CD14-positive monocyte (primary cell): ENCODE results near the gene NFE2L1. TPM values are rescaled to one million over a fixed set of nuclear protein-coding genes. Genes with fewer than 3 reads are reported as not detected.
A peak's percentile ranks its signal among the peaks of the same experiment; 100 is the strongest.

Experiments used
- DNase-seq, 3 donors: peaks; one replicate each; pipeline ENCODE4 v3.0.0-alpha.2; 2011 to 2022
- H2AFZ ChIP-seq: 2 replicates; pipeline ENCODE4 v1.6.0; 2012; ENCODE audit warnings: mild to moderate bottlenecking, low read depth, low read length, inconsistent platforms; ENCODE audit not compliant: insufficient read depth, poor library complexity, severe bottlenecking
- H3K27ac ChIP-seq, 2 donors: 1 replicate in 1 of 2; 2 replicates in 1 of 2; pipeline ENCODE4 v1.5.1; 2012 to 2013; ENCODE audit warnings: low read length in 2 of 2, control low read depth in 1 of 2, inconsistent platforms in 1 of 2, low read depth in 1 of 2, mild to moderate bottlenecking in 1 of 2
- H3K27me3 ChIP-seq, 2 donors: one replicate each; pipeline versions ENCODE4 v1.6.0 to v1.6.1; 2011 to 2013; ENCODE audit warnings: low read length in 2 of 2; ENCODE audit not compliant: control insufficient read depth in 2 of 2, insufficient read depth in 2 of 2
- H3K36me3 ChIP-seq, 2 donors: replicated peaks in 1 of 2; 1 replicate in 1 of 2; 2 replicates in 1 of 2; pipeline versions ENCODE4 v1.5.1 to v1.6.1; 2012 to 2013; ENCODE audit warnings: low read length in 2 of 2, control low read depth in 1 of 2, inconsistent platforms in 1 of 2, mild to moderate bottlenecking in 1 of 2; ENCODE audit not compliant: insufficient read depth in 2 of 2, control insufficient read depth in 1 of 2
- H3K4me1 ChIP-seq, 2 donors: 1 replicate in 1 of 2; 2 replicates in 1 of 2; pipeline versions ENCODE4 v1.5.1 to v1.6.1; 2012 to 2013; ENCODE audit warnings: low read length in 2 of 2, control low read depth in 1 of 2, inconsistent platforms in 1 of 2, mild to moderate bottlenecking in 1 of 2, moderate library complexity in 1 of 2; ENCODE audit not compliant: insufficient read depth in 2 of 2, control insufficient read depth in 1 of 2
- H3K4me2 ChIP-seq: replicated peaks from 2 replicates; pipeline ENCODE3; 2012; ENCODE audit warnings: low read length, moderate library complexity, mild to moderate bottlenecking; ENCODE audit not compliant: poor library complexity, severe bottlenecking; ENCODE audit errors: extremely low read depth
- H3K4me3 ChIP-seq, 3 experiments: fragments of 200-600 bp in 1 of 3; sonication (generic) in 1 of 3; replicated peaks in 1 of 3; 1 replicate in 2 of 3; 2 replicates in 1 of 3; pipeline ENCODE4 v1.5.1; 2011 to 2013; ENCODE audit warnings: low read length in 3 of 3, mild to moderate bottlenecking in 3 of 3, control low read depth in 2 of 3, low read depth in 2 of 3, inconsistent platforms in 1 of 3, moderate library complexity in 1 of 3
- H3K79me2 ChIP-seq: 2 replicates; pipeline ENCODE4 v1.6.0; 2012; ENCODE audit warnings: mild to moderate bottlenecking, control low read depth, inconsistent platforms, low read length, moderate library complexity; ENCODE audit not compliant: insufficient read depth
- H3K9ac ChIP-seq: 2 replicates; pipeline ENCODE4 v1.6.0; 2017; ENCODE audit warnings: low read length, mild to moderate bottlenecking; ENCODE audit not compliant: insufficient read depth, poor library complexity, severe bottlenecking
- H3K9me3 ChIP-seq, 2 donors: replicated peaks in 1 of 2; 1 replicate in 1 of 2; 2 replicates in 1 of 2; pipeline versions ENCODE4 v1.5.1 to v1.6.1; 2012 to 2013; ENCODE audit warnings: low read length in 2 of 2, control low read depth in 1 of 2; ENCODE audit not compliant: control insufficient read depth in 1 of 2, insufficient read depth in 1 of 2
- H4K20me1 ChIP-seq: 2 replicates; pipeline ENCODE4 v1.6.0; 2012; ENCODE audit warnings: mild to moderate bottlenecking, low read length, control low read depth, moderate library complexity; ENCODE audit not compliant: insufficient read depth
- H3K27ac Mint-ChIP-seq, 7 donors: one replicate each; pipeline ENCODE4 v1.8.0; 2020; ENCODE audit warnings: mild to moderate bottlenecking in 7 of 7, mixed read lengths in 7 of 7, moderate library complexity in 6 of 7, inconsistent platforms in 2 of 7
- H3K27me3 Mint-ChIP-seq, 3 donors: one replicate each; pipeline ENCODE4 v1.8.0; 2021 to 2022; ENCODE audit warnings: low read depth in 3 of 3, mild to moderate bottlenecking in 3 of 3, mixed read lengths in 3 of 3, moderate library complexity in 3 of 3, inconsistent platforms in 1 of 3
- H3K36me3 Mint-ChIP-seq, 2 donors: one replicate each; pipeline ENCODE4 v1.8.0; 2020; ENCODE audit warnings: mixed read lengths in 2 of 2, inconsistent platforms in 1 of 2, mild to moderate bottlenecking in 1 of 2
- H3K4me1 Mint-ChIP-seq: one replicate; pipeline ENCODE4 v1.8.0; 2020; ENCODE audit warnings: mild to moderate bottlenecking, mixed read lengths
- H3K4me3 Mint-ChIP-seq, 2 donors: one replicate each; pipeline ENCODE4 v1.8.0; 2020; ENCODE audit warnings: mild to moderate bottlenecking in 2 of 2, mixed read lengths in 2 of 2, moderate library complexity in 1 of 2
- H3K9me3 Mint-ChIP-seq, 7 donors: one replicate each; pipeline ENCODE4 v1.8.0; 2020 to 2022; ENCODE audit warnings: mixed read lengths in 7 of 7, mild to moderate bottlenecking in 6 of 7, moderate library complexity in 6 of 7, inconsistent platforms in 2 of 7
- CTCF ChIP-seq: fragments of 200-600 bp; IDR thresholded peaks from one replicate; pipeline ENCODE4 v1.8.0; 2022; ENCODE audit warnings: antibody characterized with exemption, mild to moderate bottlenecking
- WGBS: methylation state at CpG from one replicate; pipeline ENCODE4 v1.1.5; 2013; ENCODE audit warnings: missing lambda C conversion rate; ENCODE audit not compliant: insufficient coverage; 5-methylcytosine and 5-hydroxymethylcytosine counted together
- intact Hi-C, 2 donors: fragments of 100-400 bp; cut with micrococcal nuclease; formaldehyde crosslinking; loops; one replicate each; pipeline versions ENCODE4 v1.15.0 to v1.15.1; 2023
- polyA plus RNA-seq, 3 donors: library from polyadenylated mRNA; depleted of rRNA in 1 of 3; unstranded in 2 of 3; stranded (reverse) in 1 of 3; fragments of 300-500 nt in 2 of 3; fragments of >200 nt in 1 of 3; fragmentation: Illumina TruSeq in 2 of 3; gene quantifications; 1 replicate in 2 of 3; 2 replicates in 1 of 3; pipeline ENCODE4 v1.2.3, GENCODE V29; 2012 to 2021

NFE2L1 gene
- polyA plus RNA-seq, 3 donors: 2.8 to 27.0 (median 7.1) TPM

DNA sequence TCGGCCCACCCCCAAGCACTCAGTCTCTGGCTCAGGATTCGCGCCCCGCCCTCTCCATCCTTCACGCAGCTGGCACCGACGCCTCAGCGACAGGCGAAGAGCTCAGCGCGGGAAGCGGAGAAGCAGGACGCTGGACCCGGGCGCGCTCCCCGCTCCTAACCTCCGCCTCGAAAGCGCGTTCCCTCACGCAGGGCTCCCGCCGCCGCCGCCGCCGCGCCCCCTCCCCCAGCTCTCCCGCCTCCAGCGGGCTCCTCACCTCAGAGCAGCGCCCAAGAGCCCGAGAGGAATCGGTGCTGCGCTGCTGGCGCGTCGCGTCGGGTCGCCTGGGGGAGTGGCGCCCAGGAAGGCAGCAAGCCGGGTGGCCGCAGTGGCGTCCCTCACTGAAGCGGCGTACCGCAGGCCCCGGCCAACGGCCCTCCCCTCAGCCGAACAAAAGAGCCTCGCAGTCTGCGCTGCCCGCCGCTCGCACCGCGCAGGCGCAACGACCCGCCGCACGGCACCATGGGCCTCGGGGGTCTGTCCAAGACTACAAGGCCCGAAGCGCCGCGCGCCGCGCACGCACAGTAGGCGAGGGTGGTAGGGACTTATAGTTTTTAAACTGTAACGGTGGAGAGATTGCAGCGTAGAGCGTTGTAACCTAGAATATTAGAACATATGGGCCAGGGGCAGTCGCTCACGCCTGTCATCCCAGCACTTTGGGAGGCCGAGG is 53.0 kb downstream of the NFE2L1 start, which contains the start of gene CBX1:
CBX1 (minus strand) TSS at position 467 of the 709 bp plus-strand sequence. CDS start 24,474 bp downstream, outside the sequence.
- H2AFZ ChIP-seq: peak within 1 kb of the TSS; percentile 91
- intact Hi-C loops: loop anchor here in 1 of 2 donors (5.0 to 10.0 kb wide), 2 partner anchors 54 to 126 kb away; partner anchors contain the start of genes CDK5RAP3 and NFE2L1
- H3K4me3 Mint-ChIP-seq: peak within 1 kb of the TSS; percentile 89 to 94
- peak; percentile 79 to 86 (median 83) for DNase-seq
- TF ChIP-seq CTCF: no peak
- peaks cover 2 to 4% of the 10 kb centered on the region in 2 donors for H3K36me3 Mint-ChIP-seq
- peaks cover 0 to 6% of the 10 kb centered on the region in 2 donors for H3K9me3 ChIP-seq
- H3K36me3 ChIP-seq: no peaks in the 10 kb centered on the region
- WGBS: under 1% methylated on average over 78 of the region's 79 CpGs
- H4K20me1 ChIP-seq: peaks cover 28% of the 10 kb centered on the region
- peaks cover 41% of the 10 kb centered on the region for H3K4me1 Mint-ChIP-seq
- no peaks in the 10 kb centered on the region for H3K27me3 ChIP-seq
- peaks cover 35 to 46% of the 10 kb centered on the region in 2 donors for H3K4me1 ChIP-seq
- H3K79me2 ChIP-seq: peaks cover 50% of the 10 kb centered on the region
- H3K27ac Mint-ChIP-seq: peak within 1 kb of the TSS; percentile 64 to 87 (median 85)
- H3K27ac ChIP-seq: peak within 1 kb of the TSS; percentile 39 to 61
- peak within 1 kb of the TSS; percentile 97 for H3K4me2 ChIP-seq
- peak within 1 kb of the TSS; percentile 62 to 86 (median 72) for H3K4me3 ChIP-seq
- H3K9me3 Mint-ChIP-seq: peaks cover 0 to 13% (median 7%) of the 10 kb centered on the region in 7 donors
- peak within 1 kb of the TSS; percentile 69 for H3K9ac ChIP-seq
- H3K27me3 Mint-ChIP-seq: peaks cover 0 to 6% (median 0%) of the 10 kb centered on the region in 3 donors

DNA sequence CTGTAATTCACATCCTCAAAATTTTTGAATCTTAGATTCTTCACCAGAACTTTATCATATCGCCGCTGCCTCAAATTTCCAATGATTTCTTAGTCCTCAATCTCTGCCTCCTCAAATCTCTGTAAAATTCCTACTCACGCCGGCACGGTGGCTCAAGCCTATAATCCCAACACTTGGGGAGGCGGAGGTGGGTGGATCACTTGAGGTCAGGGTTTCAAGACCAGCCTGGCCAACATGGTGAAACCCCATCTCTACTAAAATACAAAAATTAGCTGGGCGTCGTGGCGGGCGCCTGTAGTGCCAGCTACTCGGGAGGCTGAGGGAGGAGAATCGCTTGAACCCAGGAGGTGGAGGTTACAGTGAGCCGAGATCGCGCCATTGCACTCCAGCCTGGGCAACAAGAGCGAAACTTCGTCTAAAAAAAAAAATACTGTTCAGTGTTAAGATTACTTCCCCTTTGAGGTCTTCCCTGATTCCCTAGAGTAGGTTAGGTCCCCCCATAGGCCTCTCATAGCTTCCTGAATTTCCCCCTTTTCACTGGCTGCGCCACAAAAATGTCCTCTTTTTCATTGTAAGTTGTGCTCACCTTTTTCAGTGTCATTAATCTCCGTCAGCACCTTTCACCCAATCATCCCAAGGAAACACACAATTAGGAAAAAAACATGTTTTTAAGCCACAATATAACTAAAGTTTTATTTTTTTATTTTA is 54.0 kb downstream of the NFE2L1 start:
- H3K4me3 ChIP-seq: peak overlapping the region in 1 of 3 experiments; percentile 86
- 60% methylated on average over 3 of the region's 19 CpGs for WGBS
- intact Hi-C loops: loop anchor here in 1 of 2 donors (5.0 to 10.0 kb wide), 2 partner anchors 55 to 127 kb away; partner anchors contain the start of genes CDK5RAP3 and NFE2L1
- no peak overlapping the region for H3K9ac ChIP-seq
- peaks cover 0 to 6% of the 10 kb centered on the region in 2 donors for H3K9me3 ChIP-seq
- H3K27me3 Mint-ChIP-seq: peaks cover 0 to 9% (median 0%) of the 10 kb centered on the region in 3 donors
- peaks cover 0 to 13% (median 7%) of the 10 kb centered on the region in 7 donors for H3K9me3 Mint-ChIP-seq
- H3K36me3 Mint-ChIP-seq: peaks cover 0 to 3% of the 10 kb centered on the region in 2 donors
- TF ChIP-seq CTCF: no peak
- H2AFZ ChIP-seq: peak overlapping the region; percentile 53
- H3K36me3 ChIP-seq: no peaks in the 10 kb centered on the region
- H3K4me1 ChIP-seq: peaks cover 44 to 55% of the 10 kb centered on the region in 2 donors
- peaks cover 50% of the 10 kb centered on the region for H3K4me1 Mint-ChIP-seq
- peak overlapping the region; percentile 26 to 39 for H3K27ac ChIP-seq
- H3K4me3 Mint-ChIP-seq: peak overlapping the region; percentile 89 to 94
- peak overlapping the region; percentile 97 for H3K4me2 ChIP-seq
- peak in 1 of 3 donors; percentile 26 for DNase-seq
- H3K79me2 ChIP-seq: peaks cover 41% of the 10 kb centered on the region
- H3K27ac Mint-ChIP-seq: peak overlapping the region; percentile 13 to 87 (median 83)
- H3K27me3 ChIP-seq: no peaks in the 10 kb centered on the region
- peaks cover 21% of the 10 kb centered on the region for H4K20me1 ChIP-seq
